Breast epithelium (tissue), 3 donors: ENCODE measurements around the gene MARCHF3.

Experiments used
- POLR2A ChIP-seq: fragments of 450-650 bp; IDR thresholded peaks from one replicate; pipeline ENCODE4 v1.6.1; 2016; ENCODE audit warnings: antibody characterized with exemption, mild to moderate bottlenecking, moderate library complexity
- TF ChIP-seq, protein P1 (sequence below), 3 donors: fragments of 450-650 bp; IDR thresholded peaks; one replicate each; pipeline ENCODE4 v1.5.1; 2016 to 2017; ENCODE audit warnings: antibody characterized with exemption in 3 of 3, mild to moderate bottlenecking in 3 of 3, moderate library complexity in 3 of 3

DNA sequence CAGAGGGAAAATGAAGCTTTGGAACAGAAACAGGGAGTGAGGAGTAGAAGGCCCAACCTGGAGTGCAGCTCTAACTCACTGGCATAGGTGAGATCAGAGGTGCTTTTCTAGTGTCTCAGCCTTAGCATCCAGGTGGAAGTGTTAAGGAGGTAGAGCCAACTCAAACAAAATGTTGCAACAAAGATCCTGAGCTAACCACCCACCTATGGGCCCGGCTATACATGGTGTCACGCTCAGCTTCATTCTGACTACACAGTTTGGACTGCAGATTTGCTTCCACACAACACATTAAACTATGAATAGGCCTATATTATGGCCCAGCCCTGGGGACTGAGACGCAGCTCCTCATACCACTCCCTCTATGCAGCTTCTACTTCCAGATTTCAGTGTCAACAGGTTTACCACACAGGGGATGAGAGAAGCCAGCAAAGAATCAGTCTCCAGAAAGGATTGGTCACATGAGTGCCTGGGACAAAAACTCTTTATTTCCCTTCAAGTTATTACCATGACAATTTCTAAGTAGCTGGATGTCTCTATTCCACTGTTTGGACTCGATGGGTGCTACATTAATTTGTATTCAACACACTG lies 34.0 kb upstream of the MARCHF3 start:
- TF ChIP-seq, protein P1, sequence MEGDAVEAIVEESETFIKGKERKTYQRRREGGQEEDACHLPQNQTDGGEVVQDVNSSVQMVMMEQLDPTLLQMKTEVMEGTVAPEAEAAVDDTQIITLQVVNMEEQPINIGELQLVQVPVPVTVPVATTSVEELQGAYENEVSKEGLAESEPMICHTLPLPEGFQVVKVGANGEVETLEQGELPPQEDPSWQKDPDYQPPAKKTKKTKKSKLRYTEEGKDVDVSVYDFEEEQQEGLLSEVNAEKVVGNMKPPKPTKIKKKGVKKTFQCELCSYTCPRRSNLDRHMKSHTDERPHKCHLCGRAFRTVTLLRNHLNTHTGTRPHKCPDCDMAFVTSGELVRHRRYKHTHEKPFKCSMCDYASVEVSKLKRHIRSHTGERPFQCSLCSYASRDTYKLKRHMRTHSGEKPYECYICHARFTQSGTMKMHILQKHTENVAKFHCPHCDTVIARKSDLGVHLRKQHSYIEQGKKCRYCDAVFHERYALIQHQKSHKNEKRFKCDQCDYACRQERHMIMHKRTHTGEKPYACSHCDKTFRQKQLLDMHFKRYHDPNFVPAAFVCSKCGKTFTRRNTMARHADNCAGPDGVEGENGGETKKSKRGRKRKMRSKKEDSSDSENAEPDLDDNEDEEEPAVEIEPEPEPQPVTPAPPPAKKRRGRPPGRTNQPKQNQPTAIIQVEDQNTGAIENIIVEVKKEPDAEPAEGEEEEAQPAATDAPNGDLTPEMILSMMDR (IDR thresholded peaks at IDR 0.05), result no peak
- TF ChIP-seq POLR2A, result no peak
